GM23338 (cell line): ENCODE measurements around the gene ENTREP3. TPM values are rescaled to one million over a fixed set of nuclear protein-coding genes. Genes with fewer than 3 reads are reported as not detected.
"Not testable (repeated sequence)": the region's sequence is repeated elsewhere in the genome, so short reads cannot be mapped to it uniquely, and the experiment has no call there.

Source experiments
- ATAC-seq: fragments of 200-7000 bp; cut with Tn5 transposase; 3 replicates; pipeline ENCODE4 v1.9.1; 2020
- DNase-seq: peaks from one replicate; pipeline ENCODE4 v3.0.0-alpha.2; 2015; ENCODE audit warnings: low spot score
- H2AFZ ChIP-seq: fragments of 200-600 bp; sonication (generic); 2 replicates; pipeline ENCODE4 v1.8.0; 2016; ENCODE audit warnings: antibody characterized with exemption, mild to moderate bottlenecking, moderate library complexity
- H3F3A ChIP-seq: fragments of 200-600 bp; sonication (generic); replicated peaks from 2 replicates; pipeline ENCODE4 v1.8.0; 2017; ENCODE audit warnings: antibody characterized with exemption, mixed run types, low read depth
- H3K27ac ChIP-seq: fragments of 200-600 bp; sonication (generic); 2 replicates; pipeline ENCODE4 v1.6.1; 2016; ENCODE audit warnings: low read depth
- H3K27me3 ChIP-seq: fragments of 200-600 bp; sonication (generic); 2 replicates; pipeline ENCODE4 v1.8.0; 2016; ENCODE audit warnings: mild to moderate bottlenecking, mixed run types, moderate library complexity; ENCODE audit not compliant: insufficient read depth
- H3K36me3 ChIP-seq: fragments of 200-600 bp; sonication (generic); 2 replicates; pipeline ENCODE4 v1.8.0; 2016; ENCODE audit warnings: mild to moderate bottlenecking; ENCODE audit not compliant: insufficient read depth
- H3K4me1 ChIP-seq: fragments of 200-600 bp; sonication (generic); 2 replicates; pipeline ENCODE4 v1.8.0; 2016; ENCODE audit warnings: mild to moderate bottlenecking, moderate library complexity; ENCODE audit not compliant: insufficient read depth
- H3K4me2 ChIP-seq: fragments of 200-600 bp; sonication (generic); 2 replicates; pipeline ENCODE4 v1.7.1; 2017; ENCODE audit warnings: mixed run types
- H3K4me3 ChIP-seq: fragments of 200-600 bp; sonication (generic); 2 replicates; pipeline ENCODE4 v1.6.1; 2016; ENCODE audit warnings: mixed run types
- H3K79me2 ChIP-seq: fragments of 200-600 bp; sonication (generic); replicated peaks from 2 replicates; pipeline ENCODE4 v1.8.0; 2017; ENCODE audit warnings: mild to moderate bottlenecking; ENCODE audit not compliant: insufficient read depth
- H3K9me2 ChIP-seq: fragments of 200-600 bp; sonication (generic); 2 replicates; pipeline ENCODE4 v1.8.0; 2017; ENCODE audit not compliant: insufficient read depth
- H4K20me1 ChIP-seq: fragments of 200-600 bp; sonication (generic); replicated peaks from 2 replicates; pipeline ENCODE4 v1.8.0; 2017; ENCODE audit warnings: mild to moderate bottlenecking; ENCODE audit not compliant: insufficient read depth
- H3K27ac Mint-ChIP-seq: 2 replicates; pipeline ENCODE4 v1.8.0; 2020; ENCODE audit warnings: inconsistent platforms, mild to moderate bottlenecking, moderate library complexity, mixed read lengths
- H3K27me3 Mint-ChIP-seq: 3 replicates; pipeline ENCODE4 v1.8.0; 2022; ENCODE audit warnings: low read depth, mild to moderate bottlenecking, moderate library complexity, mixed read lengths, inconsistent platforms; ENCODE audit not compliant: insufficient read depth, poor library complexity
- H3K36me3 Mint-ChIP-seq: 3 replicates; pipeline ENCODE4 v1.8.0; 2021; ENCODE audit warnings: low read depth, mild to moderate bottlenecking, inconsistent platforms, moderate library complexity, mixed read lengths
- H3K4me1 Mint-ChIP-seq: 3 replicates; pipeline ENCODE4 v1.8.0; 2020; ENCODE audit warnings: mild to moderate bottlenecking, inconsistent platforms, mixed read lengths
- H3K4me3 Mint-ChIP-seq: 3 replicates; pipeline ENCODE4 v1.8.0; 2021; ENCODE audit warnings: moderate library complexity, mild to moderate bottlenecking, inconsistent platforms, mixed read lengths
- H3K9me3 Mint-ChIP-seq: 3 replicates; pipeline ENCODE4 v1.8.0; 2020; ENCODE audit warnings: moderate library complexity, mild to moderate bottlenecking, inconsistent platforms, mixed read lengths
- CREB1 ChIP-seq: fragments of 250-450 bp; sonication (Bioruptor Pico); IDR thresholded peaks from 2 replicates; pipeline ENCODE4 v1.5.0; 2020; ENCODE audit warnings: low read depth, mild to moderate bottlenecking, moderate library complexity
- CTCF ChIP-seq, 2 experiments: fragments of 200-600 bp in 1 of 2; sonication (generic) in 1 of 2; conservative IDR thresholded peaks; 2 replicates each; pipeline versions ENCODE4 v1.5.1 to v1.6.1; 2016 to 2017; ENCODE audit warnings: antibody characterized with exemption in 2 of 2, low read depth in 2 of 2, mild to moderate bottlenecking in 2 of 2, moderate library complexity in 1 of 2
- ETS1 ChIP-seq: IDR thresholded peaks from 2 replicates; pipeline ENCODE4 v1.6.1; 2016; ENCODE audit warnings: antibody characterized with exemption
- JUNB ChIP-seq: IDR thresholded peaks from one replicate; pipeline ENCODE4 v1.6.1; 2016; ENCODE audit warnings: antibody characterized with exemption; ENCODE audit not compliant: unreplicated experiment
- REST ChIP-seq: IDR thresholded peaks from one replicate; pipeline ENCODE4 v1.6.1; 2018; ENCODE audit warnings: antibody characterized with exemption; ENCODE audit not compliant: unreplicated experiment
- STAT1 ChIP-seq: IDR thresholded peaks from one replicate; pipeline ENCODE4 v1.6.1; 2016; ENCODE audit warnings: antibody characterized with exemption; ENCODE audit not compliant: unreplicated experiment
- polyA plus RNA-seq: library from polyadenylated mRNA; unstranded; fragments of >200 nt; fragmentation: Nextera tagmentation; extraction: Ambion mirVana; gene quantifications from 2 replicates; pipeline ENCODE4 v1.2.1, GENCODE V29; 2016
- total RNA-seq: library from RNA; depleted of rRNA; stranded (reverse); fragments of >200 nt; shearing (Covaris generic); gene quantifications from 2 replicates; pipeline ENCODE4 v1.2.3, GENCODE V29; 2014

ENTREP3 gene
- total and polyA plus RNA-seq, 2 experiments from 2014 or later = 18.6 to 46.3 TPM

- Histone ChIP-seq H3K4me3 (peak overlapping the region; percentile 10), H4K20me1 (no peaks in the 10 kb centered on the region), H3K4me1 (no peaks in the 10 kb centered on the region; the same call in 1 of the 2 replicates), H3K4me2 (peak overlapping the region; percentile 34), H3K79me2 (no peaks in the 10 kb centered on the region), H3K36me3 (no peaks in the 10 kb centered on the region; the same call in 1 of the 2 replicates), H3F3A (no peaks in the 10 kb centered on the region), H2AFZ (peak overlapping the region; percentile 67), H3K9me2 (no peaks in the 10 kb centered on the region), H3K27ac (no peak overlapping the region), H3K27me3 (no peaks in the 10 kb centered on the region)
- H3K36me3 Mint-ChIP-seq = peaks cover 7% of the 10 kb centered on the region; the same call in 2 of the 3 replicates
- H3K27me3 Mint-ChIP-seq = peaks cover 6% of the 10 kb centered on the region
- peak overlapping the region; percentile 93 for H3K27ac Mint-ChIP-seq
- H3K9me3 Mint-ChIP-seq = no peaks in the 10 kb centered on the region; the same call in 2 of the 3 replicates
- peak; percentile 72 for ATAC-seq
- peaks cover 12% of the 10 kb centered on the region for H3K4me1 Mint-ChIP-seq
- DNase-seq = peak; percentile 87
- TF ChIP-seq CTCF (conservative IDR thresholded peaks at IDR 0.05; ENCODE audit: low read depth in 2 of 2) = no peak
- TF ChIP-seq ETS1 = peak; percentile 78
- TF ChIP-seq STAT1 = no peak
- TF ChIP-seq JUNB = no peak
- TF ChIP-seq CREB1 (CRISPR knock-in tag) = peak; percentile 40; the same call in 1 of the 2 replicates
- TF ChIP-seq REST = no peak
- H3K4me3 Mint-ChIP-seq = peak overlapping the region; percentile 61
Observed at GRCh38 chr1:155218854-155219591, 36.3 kb downstream of the ENTREP3 start.

GRCh38 chr1:155214702-155215101, 40.6 kb downstream of the ENTREP3 start:
- not testable (repeated sequence) for H3K27ac ChIP-seq, H3F3A ChIP-seq, H2AFZ ChIP-seq, H3K4me2 ChIP-seq, H3K36me3 ChIP-seq, H3K27me3 ChIP-seq, H3K9me3 Mint-ChIP-seq, H3K9me2 ChIP-seq, H3K4me3 Mint-ChIP-seq, ATAC-seq, DNase-seq, H3K4me1 ChIP-seq, H4K20me1 ChIP-seq, H3K27ac Mint-ChIP-seq, H3K4me3 ChIP-seq, H3K79me2 ChIP-seq
- peaks cover 10% of the 10 kb centered on the region; the same call in 2 of the 3 replicates for H3K36me3 Mint-ChIP-seq
- H3K27me3 Mint-ChIP-seq = peaks cover 11% of the 10 kb centered on the region
- H3K4me1 Mint-ChIP-seq = peaks cover 13% of the 10 kb centered on the region

- not testable (repeated sequence) for H3K4me2 ChIP-seq, H3K4me3 ChIP-seq, H3K79me2 ChIP-seq, H3K9me2 ChIP-seq, H3K9me3 Mint-ChIP-seq, H2AFZ ChIP-seq, H3K36me3 ChIP-seq, H3K27me3 ChIP-seq, H3K27ac ChIP-seq, ATAC-seq, DNase-seq, H3K4me3 Mint-ChIP-seq, H3K27ac Mint-ChIP-seq, H4K20me1 ChIP-seq
- H3K4me1 ChIP-seq = peaks cover 19% of the 10 kb centered on the region
- H3K4me1 Mint-ChIP-seq = peaks cover 18% of the 10 kb centered on the region
- peaks cover 13% of the 10 kb centered on the region for H3F3A ChIP-seq
- H3K27me3 Mint-ChIP-seq = peaks cover 24% of the 10 kb centered on the region
- H3K36me3 Mint-ChIP-seq = peaks cover 10% of the 10 kb centered on the region; the same call in 2 of the 3 replicates
Observed at GRCh38 chr1:155212051-155212440, 43.2 kb downstream of the ENTREP3 start.

- not testable (repeated sequence) for ATAC-seq, H3K9me2 ChIP-seq, H3K4me2 ChIP-seq, DNase-seq, H3K27ac ChIP-seq, H3K4me3 ChIP-seq, H3K36me3 ChIP-seq, H3K9me3 Mint-ChIP-seq, H3K79me2 ChIP-seq, H3K27me3 ChIP-seq, H2AFZ ChIP-seq, H3K4me3 Mint-ChIP-seq, H4K20me1 ChIP-seq, H3K27ac Mint-ChIP-seq
- Mint-ChIP-seq H3K4me1 (peaks cover 23% of the 10 kb centered on the region), H3K36me3 (peaks cover 10% of the 10 kb centered on the region; the same call in 2 of the 3 replicates), H3K27me3 (peaks cover 29% of the 10 kb centered on the region)
- H3F3A ChIP-seq = peaks cover 13% of the 10 kb centered on the region
- H3K4me1 ChIP-seq = peaks cover 21% of the 10 kb centered on the region
Observed at GRCh38 chr1:155211381-155212050, 43.8 kb downstream of the ENTREP3 start.
